A549 (cell line): ENCODE measurements around the gene SLC41A1. TPM values are rescaled to one million over a fixed set of nuclear protein-coding genes. Genes with fewer than 3 reads are reported as not detected.

Experiments
- ATAC-seq, 2 experiments: fragments of 200-7000 bp in 1 of 2; fragments of >200 bp in 1 of 2; cut with Nextera tagmentation in 1 of 2; cut with Tn5 transposase in 1 of 2; 3 replicates each; pipeline versions ENCODE4 v1.8.0 to v1.9.1; 2018 to 2020; ENCODE audit warnings: mild to moderate bottlenecking in 1 of 2, moderate library complexity in 1 of 2
- CTCF ChIA-PET: fragments of 300-600 bp; sonication (Branson Sonifier 250); formaldehyde crosslinking; extraction: SDS; loops from one replicate; lab custom pipeline; 2021; ENCODE audit warnings: antibody characterized with exemption, inconsistent platforms; lab: Yijun Ruan, JAX
- POLR2A ChIA-PET: fragments of 350-600 bp; formaldehyde crosslinking; extraction: SDS; loops from one replicate; lab custom pipeline; 2021; ENCODE audit warnings: antibody characterized with exemption, inconsistent platforms; lab: Yijun Ruan, JAX
- DNase-seq, 2 experiments: peaks; one replicate each; pipeline versions ENCODE4 v3.0.0 to v3.0.0-alpha.2; 2011 to 2016; ENCODE audit warnings: low read depth in 1 of 2, low spot score in 1 of 2
- FAIRE-seq: peaks from 2 replicates; lab custom pipeline; 2011; peaks lifted over from hg19 to GRCh38; lab: Jason Lieb, UNC
- H3K27ac ChIP-seq, 2 experiments: fragments of >200 bp; sonication (Bioruptor Twin); formaldehyde crosslinking; 3 replicates each; pipeline ENCODE4 v1.5.1; 2016 to 2017
- H3K4me1 ChIP-seq: fragments of >200 bp; sonication (Bioruptor Twin); formaldehyde crosslinking; 3 replicates; pipeline ENCODE4 v1.6.1; 2016
- H3K4me2 ChIP-seq: fragments of >200 bp; sonication (Bioruptor Twin); formaldehyde crosslinking; 3 replicates; pipeline ENCODE4 v1.6.1; 2016
- H3K4me3 ChIP-seq: fragments of >200 bp; sonication (Bioruptor Twin); formaldehyde crosslinking; 3 replicates; pipeline ENCODE4 v1.5.1; 2016
- H3K9me3 ChIP-seq: fragments of >200 bp; sonication (Bioruptor Twin); formaldehyde crosslinking; 3 replicates; pipeline ENCODE4 v1.6.1; 2016
- CBX8 ChIP-seq: fragments of 200-600 bp; sonication (generic); IDR thresholded peaks from 2 replicates; pipeline ENCODE4 v1.6.1; 2016
- CHD2 ChIP-seq: fragments of 150-350 bp; IDR thresholded peaks from 2 replicates; pipeline ENCODE4 v1.6.1; 2014; ENCODE audit warnings: low read length; ENCODE audit not compliant: partially characterized antibody
- CHD4 ChIP-seq: fragments of 200-600 bp; sonication (generic); IDR thresholded peaks from 2 replicates; pipeline ENCODE4 v1.6.1; 2016; ENCODE audit warnings: antibody characterized with exemption, mild to moderate bottlenecking, borderline replicate concordance
- FOSB ChIP-seq: fragments of 250-450 bp; sonication (Bioruptor Pico); IDR thresholded peaks from 2 replicates; pipeline ENCODE4 v1.5.0; 2020; ENCODE audit warnings: mild to moderate bottlenecking, moderate library complexity
- FOXS1 ChIP-seq: fragments of 250-450 bp; sonication (Bioruptor Pico); IDR thresholded peaks from 2 replicates; pipeline ENCODE4 v1.5.0; 2020; ENCODE audit warnings: mild to moderate bottlenecking, moderate library complexity
- GATA3 ChIP-seq: IDR thresholded peaks from 2 replicates; pipeline ENCODE4 v1.6.1; 2012; ENCODE audit warnings: borderline replicate concordance
- HOXA7 ChIP-seq: fragments of 250-450 bp; sonication (Bioruptor Pico); IDR thresholded peaks from 2 replicates; pipeline ENCODE4 v1.5.0; 2020; ENCODE audit warnings: mild to moderate bottlenecking, moderate library complexity
- HOXB5 ChIP-seq: fragments of 250-450 bp; sonication (Bioruptor Pico); IDR thresholded peaks from 2 replicates; pipeline ENCODE4 v1.5.0; 2020; ENCODE audit warnings: mild to moderate bottlenecking, moderate library complexity
- JUN ChIP-seq, 2 experiments: fragments of >200 bp; sonication (Bioruptor Twin); formaldehyde crosslinking; IDR thresholded peaks; 2 replicates in 1 of 2; 3 replicates in 1 of 2; pipeline ENCODE4 v1.6.1; 2016 to 2017
- JUNB ChIP-seq: fragments of >200 bp; sonication (Bioruptor Twin); formaldehyde crosslinking; IDR thresholded peaks from 2 replicates; pipeline ENCODE4 v1.6.1; 2016
- KDM5A ChIP-seq: fragments of 200-600 bp; sonication (generic); IDR thresholded peaks from 2 replicates; pipeline ENCODE4 v1.6.1; 2016; ENCODE audit warnings: antibody characterized with exemption, mild to moderate bottlenecking
- NFE2L2 ChIP-seq: fragments of 150-350 bp; conservative IDR thresholded peaks from 2 replicates; pipeline ENCODE4 v1.6.1; 2014; ENCODE audit warnings: low read length
- POLR2A ChIP-seq: IDR thresholded peaks from 2 replicates; pipeline ENCODE4 v1.6.1; 2012; ENCODE audit warnings: mild to moderate bottlenecking, low read length
- RAD21 ChIP-seq, 2 experiments: fragments of >200 bp in 1 of 2; sonication (Bioruptor Twin) in 1 of 2; formaldehyde crosslinking in 1 of 2; IDR thresholded peaks in 1 of 2; conservative IDR thresholded peaks in 1 of 2; 2 replicates in 1 of 2; 3 replicates in 1 of 2; pipeline ENCODE4 v1.6.1; 2012 to 2018; ENCODE audit warnings: inconsistent platforms in 1 of 2
- RARB ChIP-seq: fragments of 250-450 bp; sonication (Bioruptor Pico); IDR thresholded peaks from 2 replicates; pipeline ENCODE4 v1.8.0; 2021; ENCODE audit warnings: mild to moderate bottlenecking, moderate library complexity
- TFCP2L1 ChIP-seq: fragments of 250-450 bp; sonication (Bioruptor Pico); IDR thresholded peaks from 2 replicates; pipeline ENCODE4 v1.5.0; 2021; ENCODE audit warnings: mild to moderate bottlenecking
- TP53 ChIP-seq: fragments of 250-450 bp; sonication (Bioruptor Pico); IDR thresholded peaks from 2 replicates; pipeline ENCODE4 v1.5.0; 2021; ENCODE audit warnings: mild to moderate bottlenecking, moderate library complexity
- WGBS: methylation state at CpG from one replicate; pipeline ENCODE4 v1.1.6; 2017; ENCODE audit errors: missing lambda C conversion rate; 5-methylcytosine and 5-hydroxymethylcytosine counted together
- polyA plus RNA-seq, 4 experiments: library from polyadenylated mRNA; depleted of rRNA in 3 of 4; stranded (reverse); fragments of >200 nt; fragmentation: RNase III in 1 of 4; extraction: RNeasy Plus Mini Kit Qiagen cat#74134 plus additional on column Dnase treatment in 1 of 4; gene quantifications; 2 replicates in 3 of 4; 3 replicates in 1 of 4; pipeline ENCODE4 v1.2.3, GENCODE V29; 2011 to 2017
- TF ChIP-seq, protein P1 (sequence below): IDR thresholded peaks from 2 replicates; pipeline ENCODE4 v1.6.1; 2012
- TF ChIP-seq, protein P2 (sequence below): IDR thresholded peaks from 2 replicates; pipeline ENCODE4 v1.6.1; 2012
- TF ChIP-seq, protein P3 (sequence below): fragments of >200 bp; sonication (Bioruptor Twin); formaldehyde crosslinking; IDR thresholded peaks from 3 replicates; pipeline ENCODE4 v1.6.1; 2016
- TF ChIP-seq, protein P4 (sequence below): fragments of 250-450 bp; sonication (Bioruptor Pico); IDR thresholded peaks from 2 replicates; pipeline ENCODE4 v1.5.0; 2020; ENCODE audit warnings: low read depth, mild to moderate bottlenecking, moderate library complexity
- TF ChIP-seq, protein P5 (sequence below): IDR thresholded peaks from 2 replicates; pipeline ENCODE4 v1.6.1; 2012; ENCODE audit warnings: low read depth, borderline replicate concordance
- TF ChIP-seq, protein P6 (sequence below): fragments of 450-650 bp; IDR thresholded peaks from 2 replicates; pipeline ENCODE4 v1.6.1; 2014; ENCODE audit warnings: antibody characterized with exemption
- TF ChIP-seq, protein P7 (sequence below): fragments of >200 bp; sonication (Bioruptor Twin); formaldehyde crosslinking; IDR thresholded peaks from 2 replicates; pipeline ENCODE4 v1.6.1; 2016

SLC41A1 gene
- polyA plus RNA-seq, 2 of the 4 experiments (the other 2 are of a cell fraction) = 25.6 to 26.0 TPM

DNA sequence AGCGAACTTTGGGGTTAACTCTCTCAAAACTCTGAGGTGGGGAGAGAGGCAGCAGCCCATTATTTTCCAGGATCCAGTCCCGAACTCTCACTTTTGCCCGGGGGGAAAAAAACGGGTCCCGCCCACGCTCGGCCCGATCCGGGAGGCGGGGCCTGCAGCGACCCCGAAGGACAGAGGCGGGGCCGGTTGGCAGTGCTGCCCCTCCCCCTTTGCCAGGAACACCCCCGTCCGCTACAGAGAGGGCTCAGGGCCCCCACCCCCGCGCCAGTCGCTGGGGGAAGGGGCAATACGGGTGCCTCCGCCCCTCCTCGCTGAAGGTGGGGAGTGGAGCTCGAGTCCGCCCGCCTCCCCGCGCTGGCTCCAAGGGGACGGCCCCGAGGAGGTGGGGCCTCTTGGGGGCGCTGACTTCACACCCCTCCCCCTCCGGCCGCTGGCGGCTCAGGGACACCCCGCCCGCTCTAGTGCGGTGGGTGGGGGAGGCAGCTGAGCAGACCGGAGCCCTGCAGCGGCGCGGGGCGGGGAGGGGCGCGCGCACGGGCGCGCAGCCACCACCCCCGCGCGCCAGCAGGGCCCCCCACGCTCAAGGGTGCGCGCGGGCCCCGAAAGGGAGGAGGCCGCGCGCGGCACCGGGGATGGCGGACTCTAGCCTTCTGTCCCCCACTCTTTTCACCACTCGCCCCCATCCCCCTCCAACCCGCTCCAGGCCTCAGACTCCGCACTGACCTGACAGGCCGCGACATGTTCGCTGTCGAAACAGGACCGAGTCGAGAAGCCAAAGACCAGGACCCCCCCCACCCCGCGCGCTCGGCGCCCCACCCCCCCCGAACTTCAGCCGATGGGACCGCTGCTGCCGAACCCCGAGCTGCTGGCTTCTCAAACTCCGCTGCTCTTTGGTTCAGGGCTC, 63.5 kb downstream of the SLC41A1 start:
- Histone ChIP-seq H3K27ac (peak overlapping the region; percentile 99 to 100), H3K9me3 (no peaks in the 10 kb centered on the region), H3K4me1 (peaks cover 32% of the 10 kb centered on the region), H3K4me3 (peak overlapping the region; percentile 99), H3K4me2 (peak overlapping the region; percentile 98)
- ChIA-PET CTCF (interaction anchor here (0.7 to 1.7 kb wide), 4 partner anchors 10 to 90 kb away, joined by 3 to 5 read pairs (median 3); no protein-coding TSS in a partner anchor), POLR2A (interaction anchor here (1.2 kb wide), 1 partner anchor 10 kb away, joined by 11 read pairs; no protein-coding TSS in a partner anchor)
- ATAC-seq (peak; percentile 80 to 88), DNase-seq (peak; percentile 91 to 96), FAIRE-seq (no peak)
- under 1% methylated on average over 24 of the region's 81 CpGs for WGBS
- TF ChIP-seq RARB (peak; percentile 59; the same call in 1 of the 2 replicates), CHD2 (no peak), RAD21 (conservative IDR thresholded peaks at IDR 0.05 in 1 of 2, IDR thresholded peaks at IDR 0.05 in 1 of 2) (no peak), TFCP2L1 (CRISPR knock-in tag) (peak; percentile 83; the same call in 1 of the 2 replicates), TP53 (CRISPR knock-in tag) (peak; percentile 56; the same call in 1 of the 2 replicates), FOSB (peak; percentile 72; the same call in 1 of the 2 replicates), GATA3 (peak; percentile 16; the same call in 1 of the 2 replicates), HOXA7 (CRISPR knock-in tag) (peak; percentile 83; the same call in 1 of the 2 replicates), JUN (IDR thresholded peaks at IDR 0.05) (peak in 1 of 2 experiments; percentile 89; a peak in 4 of 5 replicates), POLR2A (peak; percentile 40)
- TF ChIP-seq, protein P1, sequence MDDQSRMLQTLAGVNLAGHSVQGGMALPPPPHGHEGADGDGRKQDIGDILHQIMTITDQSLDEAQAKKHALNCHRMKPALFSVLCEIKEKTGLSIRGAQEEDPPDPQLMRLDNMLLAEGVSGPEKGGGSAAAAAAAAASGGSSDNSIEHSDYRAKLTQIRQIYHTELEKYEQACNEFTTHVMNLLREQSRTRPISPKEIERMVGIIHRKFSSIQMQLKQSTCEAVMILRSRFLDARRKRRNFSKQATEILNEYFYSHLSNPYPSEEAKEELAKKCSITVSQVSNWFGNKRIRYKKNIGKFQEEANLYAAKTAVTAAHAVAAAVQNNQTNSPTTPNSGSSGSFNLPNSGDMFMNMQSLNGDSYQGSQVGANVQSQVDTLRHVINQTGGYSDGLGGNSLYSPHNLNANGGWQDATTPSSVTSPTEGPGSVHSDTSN = peak; percentile 15; the same call in 1 of the 2 replicates
- TF ChIP-seq, protein P2, sequence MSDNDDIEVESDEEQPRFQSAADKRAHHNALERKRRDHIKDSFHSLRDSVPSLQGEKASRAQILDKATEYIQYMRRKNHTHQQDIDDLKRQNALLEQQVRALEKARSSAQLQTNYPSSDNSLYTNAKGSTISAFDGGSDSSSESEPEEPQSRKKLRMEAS = peak; percentile 59; the same call in 1 of the 2 replicates
- TF ChIP-seq, protein P3, sequence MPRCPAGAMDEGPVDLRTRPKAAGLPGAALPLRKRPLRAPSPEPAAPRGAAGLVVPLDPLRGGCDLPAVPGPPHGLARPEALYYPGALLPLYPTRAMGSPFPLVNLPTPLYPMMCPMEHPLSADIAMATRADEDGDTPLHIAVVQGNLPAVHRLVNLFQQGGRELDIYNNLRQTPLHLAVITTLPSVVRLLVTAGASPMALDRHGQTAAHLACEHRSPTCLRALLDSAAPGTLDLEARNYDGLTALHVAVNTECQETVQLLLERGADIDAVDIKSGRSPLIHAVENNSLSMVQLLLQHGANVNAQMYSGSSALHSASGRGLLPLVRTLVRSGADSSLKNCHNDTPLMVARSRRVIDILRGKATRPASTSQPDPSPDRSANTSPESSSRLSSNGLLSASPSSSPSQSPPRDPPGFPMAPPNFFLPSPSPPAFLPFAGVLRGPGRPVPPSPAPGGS = peak; percentile 26; the same call in 1 of the 3 replicates
- TF ChIP-seq, protein P4, sequence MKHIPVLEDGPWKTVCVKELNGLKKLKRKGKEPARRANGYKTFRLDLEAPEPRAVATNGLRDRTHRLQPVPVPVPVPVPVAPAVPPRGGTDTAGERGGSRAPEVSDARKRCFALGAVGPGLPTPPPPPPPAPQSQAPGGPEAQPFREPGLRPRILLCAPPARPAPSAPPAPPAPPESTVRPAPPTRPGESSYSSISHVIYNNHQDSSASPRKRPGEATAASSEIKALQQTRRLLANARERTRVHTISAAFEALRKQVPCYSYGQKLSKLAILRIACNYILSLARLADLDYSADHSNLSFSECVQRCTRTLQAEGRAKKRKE (CRISPR knock-in tag) = peak; percentile 59; the same call in 1 of the 2 replicates
- TF ChIP-seq, protein P5, sequence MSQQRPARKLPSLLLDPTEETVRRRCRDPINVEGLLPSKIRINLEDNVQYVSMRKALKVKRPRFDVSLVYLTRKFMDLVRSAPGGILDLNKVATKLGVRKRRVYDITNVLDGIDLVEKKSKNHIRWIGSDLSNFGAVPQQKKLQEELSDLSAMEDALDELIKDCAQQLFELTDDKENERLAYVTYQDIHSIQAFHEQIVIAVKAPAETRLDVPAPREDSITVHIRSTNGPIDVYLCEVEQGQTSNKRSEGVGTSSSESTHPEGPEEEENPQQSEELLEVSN = no peak

DNA sequence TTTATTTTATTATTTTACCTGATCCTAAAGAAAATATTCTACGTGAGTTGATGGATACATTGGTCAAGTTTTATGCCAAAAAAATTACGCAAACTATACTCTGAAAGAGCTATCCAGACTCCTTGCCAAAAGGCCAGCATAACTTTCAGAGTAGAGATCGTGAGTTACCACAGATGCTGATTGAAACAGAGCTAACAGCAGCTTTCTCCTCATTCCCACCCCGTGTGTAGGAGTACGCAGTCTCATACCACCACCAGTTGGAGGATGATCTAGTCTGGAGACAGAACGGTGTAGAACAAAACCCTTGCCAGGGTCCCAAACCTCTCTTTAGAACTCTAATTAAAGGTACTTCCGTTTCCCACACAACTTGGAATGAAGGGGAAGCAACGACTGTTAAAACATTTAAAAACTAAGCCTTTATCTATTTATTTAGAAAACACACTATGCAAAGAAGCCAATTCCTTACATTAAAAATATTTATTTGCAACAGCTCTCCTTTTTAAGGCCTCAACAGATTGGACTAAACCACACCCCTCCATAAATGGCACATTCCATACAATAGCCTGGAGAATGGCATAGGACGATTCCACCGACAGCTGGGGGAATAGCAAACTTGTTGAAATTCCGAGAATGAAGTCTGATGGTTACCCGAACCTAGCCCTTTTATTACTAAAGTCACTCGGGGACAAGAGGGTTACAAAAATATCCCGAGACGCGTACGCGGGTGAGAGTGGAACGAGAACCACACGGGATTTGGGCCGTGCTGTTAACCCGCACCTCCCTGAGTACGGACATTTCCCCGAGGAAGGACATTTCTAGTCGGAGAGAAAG, 64.4 kb downstream of the SLC41A1 start:
- POLR2A ChIA-PET = interaction anchor here (1.2 kb wide), 1 partner anchor 9 kb away, joined by 11 read pairs; no protein-coding TSS in a partner anchor
- Histone ChIP-seq H3K4me1 (peaks cover 39% of the 10 kb centered on the region), H3K4me3 (peak overlapping the region; percentile 99), H3K4me2 (peak overlapping the region; percentile 98), H3K27ac (peak overlapping the region; percentile 99 to 100), H3K9me3 (no peaks in the 10 kb centered on the region)
- ATAC-seq (peak; percentile 63 to 69), DNase-seq (peak in 1 of 2 experiments; percentile 38), FAIRE-seq (no peak)
- WGBS = 3% methylated on average over 25 of the region's 25 CpGs
- CTCF ChIA-PET = interaction anchor here (0.6 to 1.7 kb wide), 5 partner anchors 11 to 91 kb away, joined by 3 to 7 read pairs (median 3); no protein-coding TSS in a partner anchor
- TF ChIP-seq, protein P6, sequence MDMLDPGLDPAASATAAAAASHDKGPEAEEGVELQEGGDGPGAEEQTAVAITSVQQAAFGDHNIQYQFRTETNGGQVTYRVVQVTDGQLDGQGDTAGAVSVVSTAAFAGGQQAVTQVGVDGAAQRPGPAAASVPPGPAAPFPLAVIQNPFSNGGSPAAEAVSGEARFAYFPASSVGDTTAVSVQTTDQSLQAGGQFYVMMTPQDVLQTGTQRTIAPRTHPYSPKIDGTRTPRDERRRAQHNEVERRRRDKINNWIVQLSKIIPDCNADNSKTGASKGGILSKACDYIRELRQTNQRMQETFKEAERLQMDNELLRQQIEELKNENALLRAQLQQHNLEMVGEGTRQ = no peak
- TF ChIP-seq, protein P1 = no peak
- TF ChIP-seq KDM5A = peak; percentile 46; the same call in 1 of the 2 replicates
- peak; percentile 85 for TF ChIP-seq CHD2
- TF ChIP-seq, protein P7, sequence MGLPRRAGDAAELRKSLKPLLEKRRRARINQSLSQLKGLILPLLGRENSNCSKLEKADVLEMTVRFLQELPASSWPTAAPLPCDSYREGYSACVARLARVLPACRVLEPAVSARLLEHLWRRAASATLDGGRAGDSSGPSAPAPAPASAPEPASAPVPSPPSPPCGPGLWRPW = no peak
- TF ChIP-seq, protein P4 (CRISPR knock-in tag) = no peak
- no peak for TF ChIP-seq FOXS1 (CRISPR knock-in tag)
- TF ChIP-seq JUNB = no peak
- TF ChIP-seq CHD4 = no peak
- TF ChIP-seq, protein P5 = no peak
- TF ChIP-seq HOXB5 (CRISPR knock-in tag) = no peak
- no peak for TF ChIP-seq CBX8
- no peak for TF ChIP-seq NFE2L2
